HEK293T (cell line): ENCODE results near the gene ID3.
A peak's percentile ranks its signal among the peaks of the same experiment; 100 is the strongest.

ENCODE experiments used
- CTCF ChIA-PET: fragments of 350-600 bp; formaldehyde crosslinking; extraction: SDS; loops from one replicate; lab custom pipeline; 2021; ENCODE audit warnings: antibody characterized with exemption, inconsistent platforms; lab: Yijun Ruan, JAX
- POLR2A ChIA-PET: fragments of 350-600 bp; formaldehyde crosslinking; extraction: SDS; loops from one replicate; lab custom pipeline; 2020; ENCODE audit warnings: antibody characterized with exemption, inconsistent platforms; lab: Yijun Ruan, JAX
- DNase-seq: peaks from one replicate; pipeline ENCODE4 v3.0.0; 2012; ENCODE audit warnings: mixed read lengths; ENCODE audit errors: extremely low spot score
- ARNT ChIP-seq: fragments of 450-650 bp; IDR thresholded peaks from 2 replicates; pipeline ENCODE4 v1.6.1; 2017; ENCODE audit warnings: mild to moderate bottlenecking
- BHLHE40 ChIP-seq: fragments of 450-650 bp; IDR thresholded peaks from 2 replicates; pipeline ENCODE4 v1.6.1; 2016; ENCODE audit warnings: mild to moderate bottlenecking, moderate library complexity, borderline replicate concordance
- CTBP1 ChIP-seq: fragments of 450-650 bp; IDR thresholded peaks from 2 replicates; pipeline ENCODE4 v1.6.1; 2016; ENCODE audit warnings: borderline replicate concordance
- ELF4 ChIP-seq: fragments of 450-650 bp; IDR thresholded peaks from 2 replicates; pipeline ENCODE4 v1.6.1; 2017; ENCODE audit warnings: antibody characterized with exemption
- FOXA1 ChIP-seq: fragments of 450-650 bp; IDR thresholded peaks from 2 replicates; pipeline ENCODE4 v1.6.1; 2016; ENCODE audit warnings: mild to moderate bottlenecking
- FOXK2 ChIP-seq: fragments of 450-650 bp; IDR thresholded peaks from 2 replicates; pipeline ENCODE4 v1.6.1; 2016; ENCODE audit warnings: mild to moderate bottlenecking
- FOXM1 ChIP-seq: fragments of 450-650 bp; IDR thresholded peaks from 2 replicates; pipeline ENCODE4 v1.6.1; 2017; ENCODE audit warnings: mild to moderate bottlenecking, borderline replicate concordance
- HDGF ChIP-seq: fragments of 450-650 bp; IDR thresholded peaks from 2 replicates; pipeline ENCODE4 v1.6.1; 2017; ENCODE audit warnings: antibody characterized with exemption, borderline replicate concordance
- L3MBTL2 ChIP-seq: fragments of 450-650 bp; conservative IDR thresholded peaks from 2 replicates; pipeline ENCODE4 v1.6.1; 2016; ENCODE audit warnings: mild to moderate bottlenecking
- LEF1 ChIP-seq: fragments of 450-650 bp; IDR thresholded peaks from 2 replicates; pipeline ENCODE4 v1.6.1; 2017; ENCODE audit warnings: mild to moderate bottlenecking, borderline replicate concordance
- NFRKB ChIP-seq: fragments of 450-650 bp; IDR thresholded peaks from 2 replicates; pipeline ENCODE4 v1.6.1; 2016; ENCODE audit warnings: mild to moderate bottlenecking, moderate library complexity
- SP1 ChIP-seq: fragments of 450-650 bp; IDR thresholded peaks from 2 replicates; pipeline ENCODE4 v1.6.1; 2017
- SUZ12 ChIP-seq: fragments of 450-650 bp; IDR thresholded peaks from 2 replicates; pipeline ENCODE4 v1.6.1; 2016; ENCODE audit warnings: mild to moderate bottlenecking
- TARDBP ChIP-seq: fragments of 450-650 bp; IDR thresholded peaks from 2 replicates; pipeline ENCODE4 v1.6.1; 2016
- ZNF384 ChIP-seq: fragments of 450-650 bp; IDR thresholded peaks from 2 replicates; pipeline ENCODE4 v1.6.1; 2016
- TF ChIP-seq, protein P1 (sequence below): fragments of 450-650 bp; IDR thresholded peaks from 2 replicates; pipeline ENCODE4 v1.6.1; 2016

The ID3 gene

DNA sequence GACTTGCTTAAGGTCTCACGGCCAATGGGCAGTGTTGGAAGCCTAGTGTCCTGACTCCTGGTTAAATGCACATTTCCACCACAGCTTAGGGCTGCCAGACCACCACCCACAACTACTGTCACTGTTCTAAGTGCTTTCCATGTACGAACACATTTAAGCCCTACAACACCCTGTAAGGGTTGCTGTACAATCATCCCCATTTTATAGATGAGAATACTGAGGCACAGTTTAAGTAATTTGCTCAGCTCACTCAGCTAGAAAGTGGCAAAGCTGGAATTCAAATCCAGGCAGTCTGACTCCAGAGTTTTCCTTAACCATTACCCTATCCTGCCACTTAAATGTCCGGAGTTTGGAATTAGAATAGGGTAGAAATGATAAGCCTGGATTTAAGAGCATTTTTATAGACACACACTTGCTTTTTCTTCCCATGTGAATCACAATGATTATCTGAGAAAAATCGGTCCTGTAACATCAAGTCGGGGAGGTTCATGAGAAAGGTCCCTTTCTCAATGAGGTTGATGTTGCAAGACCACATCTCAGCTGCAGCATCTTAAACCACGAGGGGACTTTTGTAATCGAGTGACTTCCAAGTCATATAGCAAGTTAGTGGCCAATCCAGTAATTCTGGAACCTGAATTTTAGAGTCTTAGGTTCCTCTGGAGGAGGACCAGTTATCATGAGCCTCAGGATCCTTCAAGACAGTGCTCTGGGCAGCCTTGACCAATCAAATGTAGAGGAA is 36.9 kb downstream of the ID3 start:
- ChIA-PET POLR2A (interaction anchor here (1.7 kb wide), 1 partner anchor 8 kb away, joined by 5 read pairs; no protein-coding TSS in a partner anchor), CTCF (no interaction called here)
- DNase-seq = no peak
- TF ChIP-seq NFRKB = no peak
- TF ChIP-seq FOXK2 = no peak
- TF ChIP-seq FOXA1 = no peak

DNA sequence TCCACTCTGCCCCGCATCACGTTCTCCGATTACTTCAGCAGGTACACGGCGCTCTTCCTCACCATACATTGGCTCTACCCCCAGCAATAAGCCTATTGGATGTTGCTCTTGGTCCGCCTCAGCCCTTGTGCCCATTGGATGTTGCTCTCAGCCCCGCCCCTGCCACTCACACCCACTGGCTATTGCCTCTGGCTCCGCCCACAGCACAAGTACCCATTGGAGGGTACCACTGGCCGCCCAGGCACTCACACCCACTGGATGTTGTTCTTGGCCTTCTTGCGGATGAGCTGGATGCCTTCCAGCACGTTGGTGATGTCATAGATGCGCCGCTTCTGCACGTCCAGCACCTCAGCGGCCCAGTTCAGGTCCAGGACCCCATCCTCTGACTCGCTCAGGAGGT is 37.7 kb downstream of the ID3 start:
- TF ChIP-seq FOXK2 = no peak
- no peak for TF ChIP-seq FOXM1
- TF ChIP-seq TARDBP = no peak
- TF ChIP-seq ELF4 = no peak
- TF ChIP-seq, protein P1, sequence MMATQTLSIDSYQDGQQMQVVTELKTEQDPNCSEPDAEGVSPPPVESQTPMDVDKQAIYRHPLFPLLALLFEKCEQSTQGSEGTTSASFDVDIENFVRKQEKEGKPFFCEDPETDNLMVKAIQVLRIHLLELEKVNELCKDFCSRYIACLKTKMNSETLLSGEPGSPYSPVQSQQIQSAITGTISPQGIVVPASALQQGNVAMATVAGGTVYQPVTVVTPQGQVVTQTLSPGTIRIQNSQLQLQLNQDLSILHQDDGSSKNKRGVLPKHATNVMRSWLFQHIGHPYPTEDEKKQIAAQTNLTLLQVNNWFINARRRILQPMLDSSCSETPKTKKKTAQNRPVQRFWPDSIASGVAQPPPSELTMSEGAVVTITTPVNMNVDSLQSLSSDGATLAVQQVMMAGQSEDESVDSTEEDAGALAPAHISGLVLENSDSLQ = peak; percentile 77
- TF ChIP-seq HDGF = no peak
- no peak for TF ChIP-seq L3MBTL2
- no peak for TF ChIP-seq NFRKB
- ChIA-PET POLR2A (interaction anchor here (1.7 kb wide), 1 partner anchor 9 kb away, joined by 5 read pairs; no protein-coding TSS in a partner anchor), CTCF (no interaction called here)
- DNase-seq = peak; percentile 51

GRCh38 chr1:23517581-23517980 is 41.7 kb downstream of the ID3 start:
- TF ChIP-seq TARDBP (no peak), SP1 (no peak), ARNT (no peak), CTBP1 (no peak), ELF4 (no peak), L3MBTL2 (no peak), FOXK2 (no peak), SUZ12 (no peak), NFRKB (no peak), BHLHE40 (no peak), ZNF384 (no peak), FOXM1 (no peak), LEF1 (no peak)
- TF ChIP-seq, protein P1 = no peak
- CTCF ChIA-PET = no interaction called here
- POLR2A ChIA-PET = interaction anchor here (2.9 kb wide), 1 partner anchor 11 kb away, joined by 14 read pairs; no protein-coding TSS in a partner anchor
- no peak for DNase-seq

DNA sequence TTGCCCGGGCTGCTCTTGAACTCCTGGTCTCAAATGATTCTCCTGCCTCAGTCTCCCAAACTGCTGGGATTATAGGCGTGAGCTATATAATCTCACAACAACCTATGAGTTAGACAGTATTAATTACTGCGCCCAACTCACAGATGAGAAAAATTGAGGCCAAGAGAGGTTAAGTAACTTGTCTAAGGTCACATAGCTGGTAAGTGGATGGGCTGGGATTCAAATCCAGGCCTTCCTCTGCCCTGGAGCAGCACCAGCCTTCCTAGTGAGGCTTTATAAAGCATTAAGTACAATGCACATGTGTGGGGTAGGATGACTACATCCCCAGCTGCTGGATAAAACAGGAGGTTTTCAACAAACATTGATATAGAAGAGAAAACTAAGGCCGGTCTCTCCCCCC is 43.4 kb downstream of the ID3 start:
- POLR2A ChIA-PET = interaction anchor here (2.1 to 2.2 kb wide), 2 partner anchors 12 to 14 kb away, joined by 4 to 6 read pairs; no protein-coding TSS in a partner anchor

DNA sequence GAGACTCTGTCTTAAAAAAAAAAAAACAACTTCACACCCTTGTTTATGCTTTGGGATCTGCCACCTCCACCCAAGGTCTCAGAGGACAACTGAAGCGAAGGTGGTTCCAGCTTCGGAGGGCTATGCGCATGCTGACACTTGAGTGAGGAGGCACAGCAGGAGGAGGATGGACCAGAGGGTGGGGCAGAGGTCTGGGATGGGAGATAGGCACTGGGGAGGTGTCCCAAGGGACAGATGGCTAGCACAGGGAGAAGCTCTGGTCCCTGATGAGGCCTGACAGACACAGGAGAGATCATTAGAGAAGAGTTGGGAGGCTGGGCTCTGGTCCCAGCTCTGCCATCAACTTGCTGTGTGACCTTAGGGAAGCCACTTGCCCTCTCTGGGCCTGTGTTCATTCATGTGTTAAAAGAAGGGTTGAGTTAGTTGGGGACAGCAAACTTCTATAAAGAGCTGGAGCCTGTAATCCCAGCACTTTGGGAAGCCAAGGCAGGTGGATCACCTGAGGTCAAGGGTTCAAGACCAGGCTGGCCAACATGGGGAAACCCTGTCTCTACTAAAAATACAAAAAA is 45.1 kb downstream of the ID3 start:
- DNase-seq = no peak
- POLR2A ChIA-PET = interaction anchor here (2.1 kb wide), 1 partner anchor 14 kb away, joined by 4 read pairs; no protein-coding TSS in a partner anchor
- TF ChIP-seq LEF1 (no peak), FOXA1 (no peak), TARDBP (no peak), FOXK2 (no peak)
- TF ChIP-seq, protein P1 = no peak
- CTCF ChIA-PET = interaction anchor here (1.1 to 2.2 kb wide), 2 partner anchors 14 to 18 kb away, joined by 4 to 8 read pairs; no protein-coding TSS in a partner anchor

More for the DNA sequence above, 43.4 kb downstream of the ID3 start:
- CTCF ChIA-PET = interaction anchor here (0.6 to 2.2 kb wide), 2 partner anchors 17 to 19 kb away, joined by 3 to 8 read pairs; no protein-coding TSS in a partner anchor
- DNase-seq = no peak
- TF ChIP-seq ELF4 = no peak
- no peak for TF ChIP-seq FOXA1
- no peak for TF ChIP-seq BHLHE40
- TF ChIP-seq, protein P1 = no peak
- TF ChIP-seq TARDBP = no peak
- TF ChIP-seq FOXK2 = no peak
- TF ChIP-seq L3MBTL2 = no peak
- no peak for TF ChIP-seq NFRKB
- no peak for TF ChIP-seq HDGF
- TF ChIP-seq ARNT = no peak
- no peak for TF ChIP-seq FOXM1
- no peak for TF ChIP-seq SP1
- no peak for TF ChIP-seq SUZ12
- no peak for TF ChIP-seq CTBP1
- no peak for TF ChIP-seq ZNF384
- no peak for TF ChIP-seq LEF1
